ENCODE data around the gene DEAF1. TPM values are rescaled to one million over a fixed set of nuclear protein-coding genes. Genes with fewer than 3 reads are reported as not detected.

The DEAF1 gene, protein sequence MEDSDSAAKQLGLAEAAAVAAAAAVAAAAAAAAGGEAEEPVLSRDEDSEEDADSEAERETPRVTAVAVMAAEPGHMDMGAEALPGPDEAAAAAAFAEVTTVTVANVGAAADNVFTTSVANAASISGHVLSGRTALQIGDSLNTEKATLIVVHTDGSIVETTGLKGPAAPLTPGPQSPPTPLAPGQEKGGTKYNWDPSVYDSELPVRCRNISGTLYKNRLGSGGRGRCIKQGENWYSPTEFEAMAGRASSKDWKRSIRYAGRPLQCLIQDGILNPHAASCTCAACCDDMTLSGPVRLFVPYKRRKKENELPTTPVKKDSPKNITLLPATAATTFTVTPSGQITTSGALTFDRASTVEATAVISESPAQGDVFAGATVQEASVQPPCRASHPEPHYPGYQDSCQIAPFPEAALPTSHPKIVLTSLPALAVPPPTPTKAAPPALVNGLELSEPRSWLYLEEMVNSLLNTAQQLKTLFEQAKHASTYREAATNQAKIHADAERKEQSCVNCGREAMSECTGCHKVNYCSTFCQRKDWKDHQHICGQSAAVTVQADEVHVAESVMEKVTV
- total RNA-seq, result 20.6 and 23.9 TPM in 2 replicates

DNA sequence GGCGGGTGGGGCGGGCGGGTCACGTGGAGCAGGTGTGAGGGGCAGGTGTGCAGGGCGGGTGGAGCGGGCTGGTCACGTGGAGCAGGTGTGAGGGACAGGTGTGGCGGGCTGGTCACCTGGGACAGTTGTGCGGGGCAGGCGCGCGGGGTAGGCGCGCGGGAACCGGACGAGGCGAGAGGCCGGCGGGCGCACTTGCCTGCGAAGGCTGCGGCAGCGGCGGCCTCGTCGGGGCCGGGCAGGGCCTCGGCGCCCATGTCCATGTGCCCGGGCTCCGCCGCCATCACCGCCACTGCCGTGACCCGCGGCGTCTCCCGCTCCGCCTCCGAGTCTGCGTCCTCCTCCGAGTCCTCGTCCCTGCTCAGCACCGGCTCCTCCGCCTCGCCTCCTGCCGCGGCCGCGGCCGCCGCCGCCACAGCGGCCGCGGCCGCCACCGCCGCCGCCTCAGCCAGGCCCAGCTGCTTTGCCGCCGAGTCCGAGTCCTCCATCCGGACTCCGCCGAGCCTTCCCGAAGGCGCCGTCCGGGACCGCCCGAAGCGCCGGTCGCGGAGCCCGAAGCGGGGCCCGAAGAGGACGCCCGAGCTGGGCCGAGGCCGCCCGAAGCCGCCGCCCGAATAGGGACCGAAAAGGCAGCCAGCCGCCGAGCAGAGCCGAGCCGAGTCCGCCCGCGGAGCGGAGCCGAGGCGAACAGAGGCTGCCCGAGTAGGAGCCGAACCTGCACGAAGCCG lies at the start of gene DEAF1:
DEAF1 (minus strand) TSS at position 660 of the 725 bp plus-strand sequence; CDS start at position 485, 175 bp downstream.

GRCh38 chr11:705646-706438 lies 10.8 kb upstream of the DEAF1 start, which contains the start of gene EPS8L2:
Gene EPS8L2, plus strand, starts transcription at chr11:706231. Its CDS starts 3,177 bp downstream, at chr11:709408.

GRCh38 chr11:695538-696248 lies 671 bp upstream of the DEAF1 start, which contains the start of gene TMEM80:
Gene TMEM80, plus strand, starts transcription at chr11:695816. Its CDS starts 12 bp downstream, at chr11:695828.

DNA sequence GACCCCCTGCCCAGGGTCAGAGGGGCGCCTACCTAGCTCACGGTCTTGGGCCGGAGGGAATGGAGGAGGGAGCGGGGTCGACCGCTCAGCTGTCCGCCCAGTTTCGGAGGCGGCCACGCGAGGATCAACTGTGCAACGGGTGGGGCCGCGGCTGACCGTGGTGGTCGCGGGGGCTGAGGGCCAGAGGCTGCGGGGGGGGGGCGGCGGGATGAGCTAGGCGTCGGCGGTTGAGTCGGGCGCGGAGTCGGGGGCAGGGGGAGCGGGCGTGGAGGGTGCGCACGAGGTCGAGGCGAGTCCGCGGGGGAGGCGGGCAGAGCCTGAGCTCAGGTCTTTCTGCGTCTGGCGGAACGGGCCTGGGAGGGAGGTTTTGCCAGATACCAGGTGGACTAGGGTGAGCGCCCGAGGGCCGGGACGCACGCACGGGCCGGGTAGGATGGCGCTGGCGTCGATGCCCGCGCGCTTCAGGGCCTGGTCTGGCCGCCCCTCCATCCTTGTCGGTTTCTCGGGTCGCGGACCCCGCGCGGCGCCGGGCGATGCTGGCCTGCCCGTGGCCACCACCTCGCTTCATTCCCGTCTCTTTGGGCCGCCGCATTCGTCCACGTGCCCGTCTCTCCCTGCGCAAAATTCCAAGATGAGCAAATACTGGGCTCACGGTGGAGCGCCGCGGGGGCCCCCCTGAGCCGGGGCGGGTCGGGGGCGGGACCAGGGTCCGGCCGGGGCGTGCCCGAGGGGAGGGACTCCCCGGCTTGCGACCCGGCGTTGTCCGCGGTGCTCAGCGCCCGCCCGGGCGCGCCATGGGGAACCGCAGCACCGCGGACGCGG lies 58.3 kb downstream of the DEAF1 start, which contains the start of gene DRD4:
DRD4 (plus strand) TSS at position 759 of the 822 bp plus-strand sequence; CDS start at position 795, 36 bp downstream.

GRCh38 chr11:626475-627307 lies 68.3 kb downstream of the DEAF1 start, which contains the start of gene SCT:
Gene SCT, minus strand, starts transcription at chr11:627181. Its CDS starts 38 bp downstream, at chr11:627143.

DNA sequence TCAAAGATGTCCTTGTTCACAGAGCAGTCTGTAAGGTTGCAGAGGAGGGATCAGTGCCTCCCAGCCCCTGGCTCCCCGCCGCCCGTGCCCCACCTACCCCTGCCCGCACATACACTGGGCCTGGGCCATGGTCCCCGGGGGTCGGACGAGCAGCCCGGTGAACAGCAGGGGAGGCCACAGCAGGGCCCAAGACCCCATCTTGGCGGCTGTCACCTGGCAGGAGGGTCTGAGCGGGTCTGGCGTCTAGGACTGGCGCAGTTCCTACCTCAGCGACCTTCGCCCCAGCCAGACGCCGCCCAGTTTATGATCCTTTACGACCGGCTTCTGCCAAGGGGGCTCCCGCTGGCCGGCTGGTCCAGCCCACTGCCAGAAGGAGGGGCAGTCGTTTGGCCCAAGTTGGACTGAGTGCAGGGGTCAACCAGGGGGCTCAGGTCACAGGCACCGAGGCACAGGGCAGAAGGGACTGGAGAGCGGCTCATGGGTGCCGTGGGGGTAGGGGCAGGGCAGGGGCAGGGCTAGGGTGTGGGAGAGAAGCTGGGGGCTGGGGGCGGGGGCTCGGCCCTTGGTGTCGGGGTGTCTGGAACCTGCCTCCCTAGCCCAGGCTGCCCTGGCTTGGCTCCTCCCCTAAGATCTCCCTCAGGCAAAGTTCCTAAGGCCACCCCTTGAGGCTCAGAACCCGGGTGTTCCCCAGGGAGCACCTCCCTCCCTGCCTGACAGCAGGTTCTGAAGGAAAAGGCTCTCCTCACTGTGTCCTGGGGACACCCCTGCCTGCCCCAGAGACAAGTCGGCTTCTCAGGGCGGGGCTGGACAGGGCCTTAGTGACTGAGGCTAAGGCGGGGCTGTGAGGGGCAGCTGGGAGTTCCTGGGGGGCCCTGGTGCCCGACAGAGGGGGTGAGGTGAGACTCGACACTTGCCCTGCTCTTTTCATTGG lies 70.1 kb downstream of the DEAF1 start, which contains the start of gene CDHR5:
CDHR5 (minus strand) TSS at position 251 of the 931 bp plus-strand sequence; CDS start at position 198, 53 bp downstream.

DNA sequence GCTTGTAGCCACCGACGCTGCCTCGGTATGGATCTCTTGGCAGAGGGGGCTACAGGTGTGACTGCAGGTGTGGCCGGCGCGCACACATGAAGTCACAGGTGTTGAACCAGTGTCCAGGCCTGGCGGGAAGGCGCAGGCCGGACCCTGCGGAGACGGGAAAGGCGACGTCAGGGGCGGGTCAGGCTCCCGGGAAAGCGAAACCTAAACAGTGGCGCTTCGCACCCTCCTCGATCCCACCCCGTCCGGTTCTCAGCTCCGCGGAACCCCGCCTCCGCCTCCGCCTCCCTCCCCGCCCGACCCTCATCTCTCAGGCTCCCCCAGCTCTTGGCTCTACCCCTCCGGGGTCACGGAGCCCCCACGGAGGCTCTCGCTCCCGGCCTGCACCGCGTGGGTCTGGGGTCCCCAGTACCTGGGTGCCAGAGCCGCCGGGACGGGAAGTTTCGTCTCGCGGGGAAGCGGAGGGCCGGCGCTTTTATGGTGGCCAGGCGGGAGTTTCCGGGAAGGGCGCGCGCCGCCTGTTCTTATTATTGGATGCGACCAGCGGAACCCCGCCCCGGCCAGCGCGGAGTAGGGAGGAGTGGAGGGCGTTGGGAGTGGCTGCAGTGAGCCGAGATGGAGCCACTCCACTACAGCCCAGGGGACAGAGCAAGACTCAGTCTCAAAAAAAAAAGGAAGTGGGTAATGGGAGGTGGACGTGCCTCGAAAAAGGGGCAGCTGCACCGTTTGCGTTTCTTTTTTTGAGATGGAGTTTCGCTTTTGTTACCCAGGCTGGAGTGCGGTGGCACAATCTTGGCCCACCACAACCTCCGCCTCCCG lies 79.3 kb downstream of the DEAF1 start, which contains the start of gene IRF7:
IRF7 (minus strand) TSS at position 447 of the 816 bp plus-strand sequence. CDS start 586 bp downstream, outside the sequence.

Other genes with a start within 250 kb of the DEAF1 start
- 31.2 and 50.2 TPM in 2 replicates for gene PTDSS2, start 244.9 kb downstream of the DEAF1 start, total RNA-seq
- 338 and 400 TPM in 2 replicates for gene RNH1, start 188.0 kb downstream of the DEAF1 start, total RNA-seq
- gene HRAS, start 159.6 kb downstream of the DEAF1 start, total RNA-seq, result 20.8 and 27.0 TPM in 2 replicates
- gene LRRC56, start 157.7 kb downstream of the DEAF1 start, total RNA-seq, result 0.49 and 0.75 TPM in 2 replicates
- 0.44 and 1.7 TPM in 2 replicates for gene LMNTD2, start 134.5 kb downstream of the DEAF1 start, total RNA-seq
- gene RASSF7, start 134.3 kb downstream of the DEAF1 start, total RNA-seq, result 1.8 and 5.1 TPM in 2 replicates
- gene PHRF1, start 118.8 kb downstream of the DEAF1 start, total RNA-seq, result 18.3 and 22.4 TPM in 2 replicates
- 11.3 and 14.7 TPM in 2 replicates for gene IRF7, start 79.3 kb downstream of the DEAF1 start, total RNA-seq
- not detected in 2 replicates for gene CDHR5, start 70.3 kb downstream of the DEAF1 start, total RNA-seq
- not detected in 2 replicates for gene SCT, start 68.0 kb downstream of the DEAF1 start, total RNA-seq
- gene DRD4, start 58.0 kb downstream of the DEAF1 start, total RNA-seq, result not detected in 2 replicates
- gene TMEM80, start 594 bp upstream of the DEAF1 start, total RNA-seq, result 20.3 and 34.6 TPM in 2 replicates
- gene EPS8L2, start 11.0 kb upstream of the DEAF1 start, total RNA-seq, result 11.7 and 15.0 TPM in 2 replicates
- 184 and 216 TPM in 2 replicates for gene TALDO1, start 52.2 kb upstream of the DEAF1 start, total RNA-seq
- 15.9 and 16.6 TPM in 2 replicates for gene GATD1, start 82.3 kb upstream of the DEAF1 start, total RNA-seq
- 0.49 and 0.94 TPM in 2 replicates for gene CEND1, start 94.9 kb upstream of the DEAF1 start, total RNA-seq
- 15.4 and 34.4 TPM in 2 replicates for gene SLC25A22, start 103.1 kb upstream of the DEAF1 start, total RNA-seq
- gene PIDD1, start 110.0 kb upstream of the DEAF1 start, total RNA-seq, result 6.1 and 9.3 TPM in 2 replicates
- gene RPLP2, start 114.7 kb upstream of the DEAF1 start, total RNA-seq, result 563 and 660 TPM in 2 replicates
- gene PNPLA2, start 123.7 kb upstream of the DEAF1 start, total RNA-seq, result 51.4 and 52.8 TPM in 2 replicates
- gene CRACR2B, start 132.7 kb upstream of the DEAF1 start, total RNA-seq, result 1.1 and 1.7 TPM in 2 replicates
- 286 and 398 TPM in 2 replicates for gene CD151, start 137.7 kb upstream of the DEAF1 start, total RNA-seq
- gene POLR2L, start 147.3 kb upstream of the DEAF1 start, total RNA-seq, result 77.8 and 107 TPM in 2 replicates
- gene TSPAN4, start 147.6 kb upstream of the DEAF1 start, total RNA-seq, result 207 and 222 TPM in 2 replicates
- gene CHID1, start 215.6 kb upstream of the DEAF1 start, total RNA-seq, result 110 and 127 TPM in 2 replicates
- 37.3 and 40.8 TPM in 2 replicates for gene AP2A2, start 230.6 kb upstream of the DEAF1 start, total RNA-seq